Measurements from ENCODE around the gene TNFAIP8L1.

DNA sequence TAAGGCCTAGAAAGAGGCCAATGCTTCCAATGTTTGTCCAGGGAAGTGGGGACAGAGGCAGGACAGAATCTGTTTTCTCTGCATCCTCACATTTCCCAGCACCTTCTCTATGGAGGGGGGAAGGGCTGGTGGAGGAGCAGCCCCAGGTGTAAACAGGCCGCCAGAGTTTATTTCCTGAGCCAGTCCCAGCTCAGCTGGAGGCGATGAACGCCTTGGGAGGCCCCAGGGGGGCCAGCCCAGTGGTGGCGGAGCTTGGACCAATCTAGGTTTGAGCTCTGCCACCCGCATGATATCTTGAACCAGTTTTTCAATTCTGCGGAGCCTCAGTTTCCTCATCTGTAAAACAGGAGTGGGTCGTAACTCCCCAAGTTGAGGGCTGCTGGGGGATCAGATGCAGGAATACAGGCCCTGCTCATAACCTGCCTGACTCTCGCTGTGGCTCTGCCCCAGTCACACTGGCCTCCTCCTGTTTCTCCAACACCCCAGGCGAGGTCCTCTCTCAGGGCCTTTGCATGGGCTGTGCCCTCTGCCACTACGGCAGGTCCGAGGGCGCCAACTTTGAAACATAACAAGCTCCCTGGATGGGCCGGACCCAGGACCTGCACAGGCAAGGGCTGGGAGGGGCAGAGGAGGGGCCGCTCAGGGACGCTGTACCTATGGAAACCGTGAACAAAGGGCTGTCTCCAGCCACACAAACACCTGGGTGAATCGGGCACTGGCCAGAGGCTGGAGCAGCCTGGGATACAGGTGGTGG is 1.1 kb downstream of the TNFAIP8L1 start:
- TF ChIP-seq, protein P1, sequence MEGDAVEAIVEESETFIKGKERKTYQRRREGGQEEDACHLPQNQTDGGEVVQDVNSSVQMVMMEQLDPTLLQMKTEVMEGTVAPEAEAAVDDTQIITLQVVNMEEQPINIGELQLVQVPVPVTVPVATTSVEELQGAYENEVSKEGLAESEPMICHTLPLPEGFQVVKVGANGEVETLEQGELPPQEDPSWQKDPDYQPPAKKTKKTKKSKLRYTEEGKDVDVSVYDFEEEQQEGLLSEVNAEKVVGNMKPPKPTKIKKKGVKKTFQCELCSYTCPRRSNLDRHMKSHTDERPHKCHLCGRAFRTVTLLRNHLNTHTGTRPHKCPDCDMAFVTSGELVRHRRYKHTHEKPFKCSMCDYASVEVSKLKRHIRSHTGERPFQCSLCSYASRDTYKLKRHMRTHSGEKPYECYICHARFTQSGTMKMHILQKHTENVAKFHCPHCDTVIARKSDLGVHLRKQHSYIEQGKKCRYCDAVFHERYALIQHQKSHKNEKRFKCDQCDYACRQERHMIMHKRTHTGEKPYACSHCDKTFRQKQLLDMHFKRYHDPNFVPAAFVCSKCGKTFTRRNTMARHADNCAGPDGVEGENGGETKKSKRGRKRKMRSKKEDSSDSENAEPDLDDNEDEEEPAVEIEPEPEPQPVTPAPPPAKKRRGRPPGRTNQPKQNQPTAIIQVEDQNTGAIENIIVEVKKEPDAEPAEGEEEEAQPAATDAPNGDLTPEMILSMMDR (IDR thresholded peaks at IDR 0.05): no peak
- no peak for TF ChIP-seq POLR2A (IDR thresholded peaks at IDR 0.05)
- TF ChIP-seq EP300 (IDR thresholded peaks at IDR 0.05; ENCODE audit: low read depth): no peak
- no peak for TF ChIP-seq POLR2AphosphoS5 (IDR thresholded peaks at IDR 0.05)
